ENCODE measurements around the gene IFT27.

Gene IFT27

GRCh38 chr22:36797374-36797773 lies 21.5 kb upstream of the IFT27 start:
- in situ Hi-C loops (cut with MboI; ENCODE audit: low sequenced_read_pairs) = no loop called here

- in situ Hi-C loops (cut with MboI; ENCODE audit: low sequenced_read_pairs) = no loop called here
Measured at GRCh38 chr22:36796552-36797175, 20.7 kb upstream of the IFT27 start.

- in situ Hi-C loops (cut with MboI; ENCODE audit: low sequenced_read_pairs) = no loop called here
Measured at GRCh38 chr22:36795633-36796032, 19.7 kb upstream of the IFT27 start.

GRCh38 chr22:36790648-36791047 lies 14.7 kb upstream of the IFT27 start:
- in situ Hi-C loops (cut with MboI; ENCODE audit: low sequenced_read_pairs) = no loop called here

- in situ Hi-C loops (cut with MboI; ENCODE audit: low sequenced_read_pairs) = no loop called here
Measured at GRCh38 chr22:36787204-36787988, 11.5 kb upstream of the IFT27 start.

- in situ Hi-C loops (cut with MboI; ENCODE audit: low sequenced_read_pairs) = no loop called here
Measured at GRCh38 chr22:36783743-36784142, 7.8 kb upstream of the IFT27 start.

GRCh38 chr22:36781656-36782627 lies 6.0 kb upstream of the IFT27 start:
- in situ Hi-C loops (cut with MboI; ENCODE audit: low sequenced_read_pairs) = no loop called here

- in situ Hi-C loops (cut with MboI; ENCODE audit: low sequenced_read_pairs) = no loop called here
Measured at GRCh38 chr22:36778020-36778419, 2.1 kb upstream of the IFT27 start.

- in situ Hi-C loops (cut with MboI; ENCODE audit: low sequenced_read_pairs) = no loop called here
Measured at GRCh38 chr22:36776722-36777121, 803 bp upstream of the IFT27 start.

GRCh38 chr22:36775586-36775963 lies 344 bp downstream of the IFT27 start:
- in situ Hi-C loops (cut with MboI; ENCODE audit: low sequenced_read_pairs) = no loop called here

GRCh38 chr22:36773935-36774334 lies 2.0 kb downstream of the IFT27 start:
- in situ Hi-C loops (cut with MboI; ENCODE audit: low sequenced_read_pairs) = no loop called here

- in situ Hi-C loops (cut with MboI; ENCODE audit: low sequenced_read_pairs) = no loop called here
Measured at GRCh38 chr22:36772451-36772850, 3.5 kb downstream of the IFT27 start.

- in situ Hi-C loops (cut with MboI; ENCODE audit: low sequenced_read_pairs) = no loop called here
Measured at GRCh38 chr22:36771356-36772063, 4.4 kb downstream of the IFT27 start.

- in situ Hi-C loops (cut with MboI; ENCODE audit: low sequenced_read_pairs) = no loop called here
Measured at GRCh38 chr22:36770513-36771231, 5.2 kb downstream of the IFT27 start.

- in situ Hi-C loops (cut with MboI; ENCODE audit: low sequenced_read_pairs) = no loop called here
Measured at GRCh38 chr22:36769541-36770512, 6.1 kb downstream of the IFT27 start.

GRCh38 chr22:36768616-36769015 lies 7.3 kb downstream of the IFT27 start:
- in situ Hi-C loops (cut with MboI; ENCODE audit: low sequenced_read_pairs) = no loop called here

GRCh38 chr22:36768141-36768540 lies 7.8 kb downstream of the IFT27 start:
- in situ Hi-C loops (cut with MboI; ENCODE audit: low sequenced_read_pairs) = no loop called here

GRCh38 chr22:36767035-36767775 lies 8.7 kb downstream of the IFT27 start:
- in situ Hi-C loops (cut with MboI; ENCODE audit: low sequenced_read_pairs) = no loop called here
